Fibroblast of skin of scalp (primary cell): ENCODE measurements around the gene C14orf93.

Source experiments
- DNase-seq: peaks from one replicate; pipeline ENCODE4 v3.0.0-alpha.2; 2013

The C14orf93 gene

DNA sequence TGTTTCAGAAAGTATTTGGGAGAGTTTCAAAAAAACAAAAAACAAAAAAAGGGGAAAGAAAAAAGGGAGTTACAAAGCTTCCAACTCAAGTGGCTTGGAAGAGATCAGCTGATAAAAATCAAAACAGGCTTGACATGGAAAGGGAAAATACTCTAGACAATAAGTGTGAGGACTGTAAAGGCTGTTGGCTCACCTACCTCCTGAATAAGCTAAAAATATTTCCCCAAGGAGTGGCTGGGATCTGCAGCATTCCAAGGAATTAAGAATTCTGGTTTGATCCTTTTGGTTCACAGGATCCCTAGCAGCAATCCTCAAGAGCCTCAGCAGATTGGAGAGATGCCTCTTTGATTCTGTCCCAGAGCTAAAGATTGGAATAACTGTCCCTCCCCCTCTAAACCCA lies 16.4 kb downstream of the C14orf93 start:
- DNase-seq: no peak

DNA sequence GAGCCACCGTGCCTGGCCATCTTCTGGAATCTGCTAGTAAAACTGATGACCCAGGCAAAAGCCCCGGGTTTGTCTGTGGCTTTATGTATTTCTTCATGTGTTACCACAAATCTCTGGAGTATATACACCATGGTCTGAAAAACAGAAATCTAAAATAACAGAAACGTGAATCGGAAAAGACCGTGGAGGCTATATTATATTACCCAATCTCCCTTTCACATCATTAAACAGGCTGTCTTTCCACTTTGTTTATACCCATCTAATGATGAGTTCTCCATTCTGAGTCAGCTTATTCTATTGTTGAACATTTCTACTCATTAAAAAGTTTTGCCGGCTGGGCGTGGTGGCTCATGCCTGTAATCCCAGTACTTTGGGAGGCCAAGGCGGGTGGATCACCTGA lies 18.1 kb downstream of the C14orf93 start:
- DNase-seq: no peak

DNA sequence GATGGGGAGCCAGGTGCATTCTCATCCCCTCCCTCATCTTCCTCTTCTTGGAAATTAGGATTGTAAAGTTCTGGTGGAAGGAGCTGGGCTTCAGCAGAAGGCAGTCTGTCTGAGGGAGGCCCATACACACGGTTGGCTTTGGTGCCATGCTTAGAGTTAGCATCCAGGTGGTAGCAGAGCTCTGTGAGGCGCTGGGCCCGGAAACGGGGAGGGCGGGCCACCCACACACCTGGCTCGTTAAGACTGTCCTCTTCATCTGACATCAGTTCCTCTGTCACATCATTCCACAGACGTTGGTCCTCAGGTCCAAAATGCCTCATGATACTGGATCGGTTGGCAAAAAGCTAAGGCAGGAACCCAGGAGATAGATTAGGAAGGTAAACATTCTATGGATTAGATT lies 22.7 kb downstream of the C14orf93 start:
- no peak for DNase-seq

DNA sequence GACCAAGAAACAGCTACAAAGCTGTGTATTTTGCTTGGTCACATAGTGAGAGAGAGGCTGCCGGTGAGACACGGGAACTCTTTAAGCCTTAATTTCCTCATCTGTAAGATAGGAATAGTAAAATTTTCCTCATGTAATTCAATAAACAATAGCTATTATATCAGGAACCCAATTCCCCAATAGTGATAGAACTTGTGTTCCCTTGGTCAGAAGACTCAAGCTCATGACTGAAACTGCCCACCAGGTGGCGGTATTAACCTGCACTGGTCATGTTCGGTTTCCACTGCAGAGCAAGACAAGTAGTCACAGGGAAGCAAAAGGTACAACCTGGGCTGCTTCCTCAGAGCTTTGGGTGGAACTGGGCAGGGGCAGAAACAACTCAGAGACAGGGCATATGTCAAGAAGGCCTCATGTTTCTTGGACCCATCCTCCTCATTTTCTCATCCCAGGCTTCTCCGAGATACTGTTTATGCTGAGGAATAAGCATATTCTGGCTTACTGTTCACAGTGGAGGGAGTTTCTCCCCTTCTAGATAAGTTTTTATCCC lies 23.4 kb downstream of the C14orf93 start:
- peak; percentile 80 for DNase-seq

DNA sequence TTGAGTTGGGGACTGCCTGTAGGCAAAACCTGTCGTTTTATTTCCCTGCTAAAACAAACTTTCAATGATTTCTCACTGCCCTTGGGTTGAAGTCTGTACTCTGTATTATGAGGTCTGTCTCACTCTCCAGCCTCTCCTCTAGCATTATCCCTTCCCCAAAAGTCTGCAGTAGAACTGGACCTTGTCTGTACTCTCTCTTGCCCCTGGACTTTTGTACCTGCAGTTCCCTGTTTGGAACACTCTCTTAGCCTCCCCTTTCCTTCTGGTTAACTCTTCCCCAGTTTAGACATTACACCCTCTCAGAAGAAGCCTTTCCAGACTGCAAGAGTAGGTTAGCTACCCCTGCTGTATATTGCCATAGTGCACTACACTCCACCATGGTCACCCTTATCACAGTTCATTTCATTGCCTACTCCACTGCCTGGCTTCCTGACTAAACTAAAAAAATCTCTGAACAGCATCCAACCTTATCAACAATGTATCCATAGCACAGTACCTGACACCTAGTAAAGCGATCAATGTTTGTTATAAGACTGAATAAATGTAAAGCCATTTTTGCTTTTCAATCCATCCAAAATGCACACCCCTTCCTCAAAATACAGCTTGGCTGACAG lies 23.9 kb downstream of the C14orf93 start:
- no peak for DNase-seq

DNA sequence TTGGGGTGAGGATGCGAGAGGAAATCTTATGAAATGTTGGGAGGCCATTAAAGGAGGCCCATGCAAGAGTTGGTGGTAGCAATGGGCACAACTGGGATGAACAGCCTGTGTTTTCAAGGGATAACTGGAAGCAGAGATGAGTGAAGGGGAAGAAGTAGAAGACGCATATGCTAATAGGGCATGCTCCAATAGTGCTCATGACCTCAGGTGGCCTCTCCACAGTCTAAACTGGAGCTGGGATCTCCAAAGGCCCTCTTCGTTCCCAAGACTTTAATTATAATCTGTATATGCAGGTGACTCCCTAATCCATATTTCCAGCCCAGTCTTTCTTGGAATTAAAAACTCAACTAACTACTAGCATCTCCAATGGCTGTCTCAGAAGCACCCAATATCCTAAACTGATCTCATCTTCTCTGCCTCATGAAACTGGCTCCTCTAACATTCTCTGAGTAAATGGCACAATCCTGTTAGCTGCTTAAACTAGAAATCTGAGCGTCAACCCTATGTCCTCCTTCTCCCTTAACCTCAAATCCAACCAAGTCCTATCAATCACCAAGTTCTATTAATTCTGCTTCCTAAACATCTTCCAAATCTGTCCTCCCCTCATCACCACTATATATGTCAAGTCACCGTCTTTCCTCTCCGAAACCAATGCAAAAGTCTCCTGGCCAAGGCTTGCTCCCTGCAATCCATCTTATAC lies 24.8 kb downstream of the C14orf93 start:
- no peak for DNase-seq

DNA sequence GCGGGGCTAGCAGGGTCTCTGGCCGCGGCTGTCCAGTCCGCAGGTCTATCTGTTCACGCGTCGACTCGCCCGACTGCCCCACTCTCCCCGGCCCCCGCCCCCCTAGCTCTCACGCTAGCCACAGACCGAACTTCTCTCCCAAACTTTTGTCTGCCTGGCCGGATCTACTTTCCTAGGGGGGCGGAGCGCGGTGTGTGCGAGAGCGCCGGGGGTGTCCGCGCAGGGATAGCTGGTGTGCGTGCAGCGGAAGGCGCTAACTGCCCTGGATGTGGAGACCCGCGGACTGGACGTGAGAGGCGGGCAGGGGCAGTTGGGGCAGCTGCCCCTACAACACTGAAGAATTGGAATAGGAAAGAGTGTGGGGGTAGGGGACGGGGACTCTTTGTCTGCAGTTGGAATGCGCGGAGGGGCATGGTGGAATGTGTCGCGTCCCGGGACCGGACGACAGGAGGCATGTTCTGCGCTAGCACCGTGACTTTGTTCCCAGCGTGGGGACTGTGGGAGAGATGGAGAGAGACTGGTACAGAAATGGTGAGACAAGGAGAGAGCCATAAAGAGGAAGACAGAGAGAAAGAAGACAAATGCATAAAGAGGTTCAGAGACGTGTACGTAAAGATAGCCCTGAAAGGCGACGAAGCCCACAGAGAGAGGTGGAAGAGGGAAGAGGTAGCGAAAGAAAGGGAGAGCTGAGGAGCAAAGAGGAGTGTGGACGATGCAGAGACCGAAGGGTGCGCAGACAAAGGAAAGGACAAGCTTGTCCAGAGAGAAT lies 27.3 kb downstream of the C14orf93 start, which contains the start of gene AJUBA:
Gene AJUBA (minus strand): TSS at position 75 of the 769 bp plus-strand sequence. CDS start 285 bp downstream, outside the sequence.
- peak; percentile 98 for DNase-seq

DNA sequence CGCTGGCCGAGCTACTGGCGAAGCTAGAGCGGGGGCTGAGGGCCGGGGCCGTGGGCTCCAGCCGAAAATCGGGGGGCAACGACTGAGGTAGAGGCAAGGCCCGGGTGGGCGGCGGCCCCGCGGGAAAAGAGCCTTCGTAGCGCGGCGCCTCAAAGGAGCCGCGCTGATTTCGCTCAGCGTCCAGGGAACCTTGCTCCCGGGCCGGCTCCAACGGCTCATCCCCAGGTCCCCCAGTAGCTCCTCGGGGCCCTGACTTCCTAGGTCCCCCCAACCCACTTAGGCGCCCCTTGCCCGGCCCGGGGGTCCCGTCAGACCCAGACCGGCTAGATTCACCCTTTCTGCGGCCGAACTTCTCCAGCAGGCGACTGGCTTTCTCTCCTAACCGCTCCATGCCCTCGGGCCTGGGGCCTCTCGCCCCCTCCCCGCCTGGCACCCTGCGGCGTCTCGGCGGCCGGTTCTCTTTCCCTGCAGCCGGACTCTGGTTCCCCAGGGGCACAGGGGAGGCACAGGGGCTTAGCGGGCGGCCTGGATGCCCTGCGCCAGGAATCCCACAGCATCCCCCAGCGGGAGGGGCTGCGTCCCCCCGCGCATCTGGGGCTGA lies 28.0 kb downstream of the C14orf93 start:
- DNase-seq: no peak

DNA sequence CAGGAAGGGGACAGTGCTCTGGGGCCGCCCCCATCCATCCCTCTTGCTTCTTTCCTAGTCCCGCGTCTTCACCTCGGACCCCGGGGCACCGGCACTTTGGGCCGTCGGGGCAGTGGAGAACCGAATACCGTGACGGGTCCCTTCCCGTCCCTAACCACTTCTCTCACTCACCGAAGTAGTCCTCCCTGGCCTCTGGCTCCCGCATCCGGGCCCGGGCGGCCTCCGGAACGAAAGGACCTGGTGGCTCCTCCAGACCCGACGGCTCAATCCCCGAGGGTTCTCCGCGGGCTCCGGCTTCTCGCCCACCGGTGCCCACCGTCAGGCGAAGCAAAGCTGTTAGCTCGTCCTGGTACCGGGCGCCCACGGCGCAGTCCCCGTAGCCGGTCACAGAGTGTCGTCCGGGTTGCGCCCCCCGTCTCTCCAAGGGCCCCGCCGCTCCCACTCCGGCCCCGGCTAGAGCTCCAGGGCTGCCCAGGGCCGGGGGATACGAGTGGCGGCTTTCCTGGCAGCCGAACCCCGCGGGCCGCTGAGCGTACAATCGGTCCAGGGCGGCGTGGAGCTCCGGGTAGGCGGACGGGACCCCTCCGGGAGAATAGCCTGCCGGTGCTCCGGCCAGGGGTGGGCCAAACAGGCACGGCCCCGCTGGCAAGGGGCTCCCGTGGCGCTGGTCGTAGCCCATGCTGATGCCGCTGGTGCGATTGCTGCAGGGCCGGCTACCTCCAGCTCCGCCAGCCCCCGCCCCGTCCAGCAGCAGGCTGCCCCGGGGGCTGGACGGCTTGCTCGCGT lies 28.7 kb downstream of the C14orf93 start:
- DNase-seq: no peak

DNA sequence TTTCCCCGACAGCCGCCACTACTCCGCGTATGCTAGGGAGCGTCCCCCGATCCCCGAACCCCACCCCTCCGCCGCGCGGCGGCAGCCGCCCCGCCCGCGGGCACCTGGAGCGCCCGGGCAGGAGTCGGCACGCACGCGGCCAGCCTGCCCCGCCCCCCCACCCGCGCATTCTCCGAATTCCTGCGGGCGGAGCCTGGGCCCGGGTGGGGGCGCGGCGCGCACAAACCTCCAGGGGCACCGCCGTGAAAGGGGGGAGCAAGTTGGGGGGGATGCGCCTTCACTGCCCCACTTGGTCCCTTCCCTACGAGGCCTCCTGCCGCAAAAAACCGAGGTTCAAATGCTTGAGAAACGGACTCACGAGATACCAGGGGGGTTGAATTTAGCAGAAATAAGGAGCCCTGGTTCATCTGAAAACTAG lies 29.3 kb downstream of the C14orf93 start:
- peak; percentile 81 for DNase-seq

DNA sequence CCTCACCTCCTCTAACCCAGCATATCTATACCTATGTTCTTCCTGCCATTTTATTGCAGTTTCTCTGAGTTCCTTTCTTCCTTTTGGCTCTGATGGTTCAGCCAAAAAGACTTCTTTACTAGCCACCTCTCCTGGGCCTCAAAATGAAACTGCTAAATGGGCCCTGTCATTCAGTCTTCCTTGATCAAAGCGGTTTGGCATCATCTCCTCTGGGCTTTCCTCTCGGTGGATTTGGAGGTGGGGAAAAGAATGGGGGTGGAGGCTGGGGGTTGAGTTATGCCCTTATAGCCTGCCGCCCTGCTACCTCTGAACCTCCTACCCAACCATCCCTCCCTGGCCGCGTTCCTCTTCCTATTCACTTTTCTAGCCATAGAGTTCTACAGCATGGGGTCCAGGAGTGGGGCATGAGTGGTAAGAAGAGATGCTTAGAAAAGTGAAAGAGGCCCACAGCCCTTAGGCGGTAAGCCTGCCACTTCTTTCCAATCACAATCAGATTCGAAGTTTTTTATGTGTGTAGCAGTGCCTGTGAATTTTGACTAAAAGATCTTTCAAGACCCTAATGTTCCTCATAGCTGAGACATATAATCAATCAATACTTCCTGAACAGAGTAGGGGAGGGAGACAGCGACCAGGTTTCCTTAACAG lies 30.1 kb downstream of the C14orf93 start:
- DNase-seq: peak; percentile 22

DNA sequence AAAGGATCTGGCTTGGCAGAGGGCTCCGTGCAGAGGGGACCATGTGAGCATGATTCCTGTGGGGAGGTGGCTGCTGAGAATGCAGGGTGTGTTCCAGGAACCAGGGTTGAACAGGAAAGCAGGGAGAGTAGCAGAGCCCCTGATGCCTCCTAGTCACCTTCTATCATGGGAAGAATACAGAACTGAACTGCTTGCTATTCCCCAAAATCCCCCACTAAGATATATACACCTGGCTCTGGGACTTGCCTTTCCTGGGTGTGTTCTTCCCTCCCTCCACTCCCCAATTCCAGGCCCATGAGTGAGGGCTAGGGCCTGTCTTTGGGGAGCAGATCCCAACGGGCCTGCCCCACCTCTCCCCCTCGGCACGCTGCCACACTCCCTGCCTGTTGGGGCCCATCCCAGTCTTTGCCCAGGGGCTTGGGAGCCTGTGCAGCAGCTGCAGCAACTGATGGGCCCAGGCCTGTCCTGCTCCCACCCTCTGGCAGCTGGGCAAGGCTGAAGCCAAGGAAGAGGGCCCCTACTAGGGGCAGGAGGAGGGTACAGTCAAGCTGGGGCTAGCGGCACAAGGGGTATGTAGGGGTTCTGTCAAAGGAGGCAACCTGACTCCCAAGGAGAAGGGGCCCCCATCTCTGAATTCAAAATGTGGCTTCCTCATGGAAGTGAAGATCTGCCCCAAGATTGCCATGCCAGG lies 30.8 kb downstream of the C14orf93 start:
- no peak for DNase-seq

DNA sequence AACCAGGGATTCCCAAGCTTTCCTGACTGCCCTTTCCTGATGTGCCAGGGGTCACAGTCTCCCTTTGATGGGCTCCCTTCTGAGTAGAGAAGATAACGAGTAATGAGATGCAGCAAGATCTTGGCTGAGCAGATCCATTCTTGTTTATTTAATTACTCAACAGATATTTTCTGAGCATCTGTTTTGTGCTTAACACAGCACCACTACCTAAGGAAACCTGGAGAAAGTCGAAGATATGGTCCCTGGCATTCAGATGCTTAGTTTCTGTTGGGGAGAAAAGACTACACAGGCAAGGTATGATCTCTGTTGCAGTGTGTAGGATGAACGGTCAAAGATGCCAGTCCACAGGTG lies 31.5 kb downstream of the C14orf93 start:
- no peak for DNase-seq

DNA sequence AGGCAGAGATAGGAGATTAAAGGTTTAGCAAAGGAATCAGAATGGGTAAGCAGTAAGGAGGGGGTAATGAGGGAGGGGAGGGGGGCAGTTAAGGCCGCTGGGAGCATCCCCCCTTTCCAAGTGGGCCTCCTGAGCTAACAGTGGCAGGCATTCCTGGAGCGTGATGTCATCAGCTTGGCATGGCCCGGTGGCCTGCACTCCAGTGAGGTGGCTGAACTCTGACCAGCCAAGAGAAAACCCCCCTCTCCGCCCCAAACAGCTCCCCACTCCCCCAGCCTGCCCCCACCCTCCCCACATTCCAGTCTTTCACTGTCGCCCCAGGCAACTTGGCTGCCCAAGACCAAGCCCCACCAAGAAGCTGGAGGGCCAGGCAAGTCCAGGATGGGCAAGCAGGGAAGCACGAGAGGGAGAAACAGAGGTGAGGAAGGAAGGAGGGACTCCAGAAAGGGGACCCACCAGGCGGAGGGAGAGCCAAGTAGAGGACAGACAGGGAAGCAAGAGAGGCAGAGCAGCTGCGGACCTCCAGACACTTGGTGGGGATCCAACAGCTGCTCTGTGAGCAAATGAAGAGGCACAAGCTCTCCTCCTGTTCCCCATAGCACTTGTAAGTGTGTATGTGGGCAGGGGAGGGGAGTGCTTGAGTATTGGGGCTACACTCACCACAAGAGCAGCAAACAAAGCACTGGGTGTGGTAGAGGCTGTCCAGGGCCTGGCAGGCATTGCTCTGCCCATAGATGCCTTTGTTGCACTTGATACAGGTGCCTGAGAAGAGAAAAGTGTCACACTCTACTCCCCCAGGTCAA lies 32.1 kb downstream of the C14orf93 start:
- DNase-seq: peak; percentile 93

DNA sequence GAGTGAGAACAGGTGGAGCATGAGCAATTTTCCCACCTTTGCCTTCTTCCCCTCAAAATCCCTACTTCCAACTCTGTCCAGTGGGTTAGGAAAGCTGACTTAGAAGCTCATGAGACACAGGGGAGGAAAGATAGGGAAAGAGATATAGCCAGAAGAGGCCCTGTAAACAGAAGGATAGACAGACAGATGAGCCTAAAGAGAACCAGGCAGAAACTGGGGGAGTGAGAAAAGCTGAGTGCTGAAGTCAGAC lies 32.6 kb downstream of the C14orf93 start:
- no peak for DNase-seq

DNA sequence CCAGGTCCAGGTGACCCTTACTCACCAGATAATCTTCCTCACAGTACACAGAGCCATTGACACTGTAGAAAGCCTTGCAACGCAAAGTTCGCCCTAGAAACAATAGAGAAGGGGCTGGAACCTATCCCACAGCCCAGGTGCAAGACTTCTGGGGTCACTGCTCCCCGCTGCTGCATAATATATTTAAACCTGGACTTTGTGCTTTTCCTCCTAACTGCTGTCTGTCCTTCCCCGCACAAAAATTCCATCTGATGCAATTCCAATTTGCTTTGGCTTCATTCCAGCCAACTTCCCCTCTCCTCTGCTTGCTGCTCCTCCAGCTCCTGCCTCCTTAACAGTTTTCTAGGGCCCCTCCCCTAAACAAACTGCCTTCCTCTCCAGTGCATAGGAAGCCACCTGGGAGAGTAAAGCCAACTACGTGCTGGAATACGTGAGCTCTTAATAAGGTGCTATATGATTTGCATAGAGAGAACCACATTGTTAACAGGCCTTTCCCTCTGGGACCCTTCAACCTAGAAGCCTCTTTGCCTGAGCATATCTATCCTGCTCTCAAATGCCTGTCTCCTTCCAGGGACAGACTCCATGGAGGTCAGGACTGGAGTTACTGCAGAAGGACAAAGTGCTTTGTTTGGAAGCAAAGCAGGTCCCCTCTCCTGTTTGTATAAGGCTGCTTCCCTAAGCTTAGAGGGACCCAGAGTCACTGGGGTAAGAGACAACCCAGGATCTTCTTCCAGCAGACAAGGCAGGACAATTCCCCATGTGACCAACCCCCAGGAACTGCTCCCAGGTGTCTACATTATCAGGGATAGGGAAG lies 33.1 kb downstream of the C14orf93 start:
- peak; percentile 82 for DNase-seq

DNA sequence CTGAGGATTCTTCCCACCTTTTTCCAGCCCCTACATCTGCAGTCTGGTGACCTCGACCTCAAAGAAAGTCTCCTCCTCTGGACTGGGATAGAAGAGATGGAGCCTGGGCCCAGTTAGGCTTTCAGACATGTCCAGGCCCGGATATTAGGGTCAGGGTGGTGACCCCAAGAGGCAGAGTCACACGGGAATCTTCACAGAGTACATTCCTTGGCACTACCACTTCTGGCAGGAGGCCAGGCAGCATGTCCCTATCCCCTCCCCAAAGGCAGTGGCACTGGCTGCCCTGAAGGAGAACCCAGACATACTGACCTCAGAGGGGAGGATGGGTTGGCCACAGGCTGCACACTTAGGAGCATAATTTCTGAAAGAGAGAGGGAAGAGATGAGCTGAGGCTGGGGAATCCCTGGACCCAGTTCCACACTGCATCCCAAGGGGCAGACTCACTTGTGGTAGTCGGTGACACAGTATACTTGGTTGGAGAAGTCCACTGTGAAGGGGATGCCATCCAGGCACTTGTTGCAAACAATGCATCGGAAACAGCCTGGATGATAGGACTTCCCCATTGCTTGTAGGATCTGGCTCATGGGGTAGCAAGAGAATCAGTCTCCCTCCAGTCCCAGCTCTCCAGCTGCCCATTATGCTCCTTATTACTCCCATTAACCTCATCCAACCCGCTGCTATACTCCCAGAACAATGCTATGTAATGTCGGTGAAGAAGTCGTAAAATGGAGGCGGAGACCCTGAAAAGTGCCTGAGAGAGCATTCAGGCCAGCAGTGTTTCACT lies 35.2 kb downstream of the C14orf93 start:
- no peak for DNase-seq

DNA sequence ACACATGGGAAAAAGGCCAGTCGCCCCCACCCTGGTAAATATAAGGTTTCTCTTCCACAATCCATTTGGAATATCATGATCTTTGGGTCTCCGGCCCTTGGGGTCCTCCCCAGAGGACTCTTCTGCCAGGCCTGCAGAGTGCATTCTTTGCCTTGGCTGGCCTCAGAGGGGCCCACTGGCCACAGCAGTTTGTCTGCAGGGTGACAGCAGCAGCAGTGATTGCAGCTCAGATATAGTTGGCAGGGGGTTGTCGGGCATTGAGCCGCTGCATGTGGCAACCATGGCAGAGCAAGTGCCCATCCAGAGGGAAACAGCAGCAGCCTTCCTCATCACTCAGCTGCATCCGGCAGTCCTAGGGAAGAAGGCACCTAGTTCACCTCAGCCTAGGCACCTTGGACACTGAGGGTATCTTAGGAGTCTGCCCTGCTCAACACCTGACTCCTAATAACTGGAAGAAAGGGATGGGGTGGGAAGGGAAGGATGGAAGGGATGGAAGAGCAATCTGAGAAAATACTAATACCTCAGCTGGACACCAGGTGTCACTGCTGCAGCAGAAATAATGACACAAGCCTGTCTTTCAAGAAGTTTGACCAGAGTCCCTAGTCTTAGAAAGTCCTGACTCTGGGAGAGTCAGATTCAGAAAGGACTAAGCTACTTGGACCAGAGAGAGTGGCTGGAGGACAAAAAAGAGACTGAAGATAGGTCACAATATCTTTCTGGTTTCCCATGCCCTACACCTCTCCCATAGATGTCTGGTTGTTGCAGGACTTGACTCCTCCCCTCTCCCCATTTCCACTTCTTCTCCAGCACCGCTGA lies 36.5 kb downstream of the C14orf93 start:
- DNase-seq: peak; percentile 74
